Thyroid gland (tissue), 4 donors: ENCODE results near the gene PCSK2. TPM values are rescaled to one million over a fixed set of nuclear protein-coding genes. Genes with fewer than 3 reads are reported as not detected.

ENCODE experiments used
- DNase-seq, 2 donors: peaks; one replicate each; pipeline ENCODE4 v3.0.0-alpha.2; 2019
- H3K27ac ChIP-seq, 3 donors: fragments of 200-600 bp; sonication (generic); 1 replicate in 2 of 3; 2 replicates in 1 of 3; pipeline ENCODE4 v1.5.1; 2016 to 2019; ENCODE audit warnings: mild to moderate bottlenecking in 1 of 3, moderate library complexity in 1 of 3
- H3K27me3 ChIP-seq: fragments of 200-600 bp; sonication (generic); one replicate; pipeline ENCODE4 v1.5.1; 2019
- H3K36me3 ChIP-seq, 2 donors: fragments of 200-600 bp; sonication (generic); one replicate each; pipeline ENCODE4 v1.5.1; 2016 to 2019
- H3K4me1 ChIP-seq, 2 donors: fragments of 200-600 bp; sonication (generic); one replicate each; pipeline ENCODE4 v1.5.1; 2017 to 2019
- H3K4me3 ChIP-seq, 3 donors: fragments of 200-600 bp; sonication (generic); replicated peaks in 1 of 3; 1 replicate in 2 of 3; 2 replicates in 1 of 3; pipeline ENCODE4 v1.5.1; 2016; ENCODE audit warnings: mild to moderate bottlenecking in 1 of 3
- H3K9me3 ChIP-seq: fragments of 200-600 bp; sonication (generic); one replicate; pipeline ENCODE4 v1.5.1; 2017
- POLR2A ChIP-seq, 2 donors: fragments of 450-650 bp; IDR thresholded peaks; one replicate each; pipeline ENCODE4 v1.6.1; 2017; ENCODE audit warnings: antibody characterized with exemption in 2 of 2, mild to moderate bottlenecking in 2 of 2, moderate library complexity in 1 of 2
- WGBS, 2 donors: methylation state at CpG; one replicate each; pipeline ENCODE4 v1.1.5; 2017; 5-methylcytosine and 5-hydroxymethylcytosine counted together
- intact Hi-C: fragments of 100-400 bp; cut with DNase I; formaldehyde crosslinking; loops from one replicate; pipeline ENCODE4 v1.15.1; 2023
- total RNA-seq, 4 donors: library from RNA; depleted of rRNA; stranded (reverse); fragments of >200 nt; gene quantifications; one replicate each; pipeline ENCODE4 v1.2.3, GENCODE V29; 2016
- TF ChIP-seq, protein P1 (sequence below), 6 experiments: fragments of 200-600 bp in 3 of 6; fragments of 450-650 bp in 3 of 6; sonication (generic) in 3 of 6; IDR thresholded peaks; one replicate each; pipeline ENCODE4 v1.5.1; 2016 to 2019; ENCODE audit warnings: antibody characterized with exemption in 6 of 6, mild to moderate bottlenecking in 2 of 6, inconsistent platforms in 1 of 6, moderate library complexity in 1 of 6

Gene PCSK2
- total RNA-seq, 4 donors from 2014 or later: 43.2 to 242 (median 112) TPM

DNA sequence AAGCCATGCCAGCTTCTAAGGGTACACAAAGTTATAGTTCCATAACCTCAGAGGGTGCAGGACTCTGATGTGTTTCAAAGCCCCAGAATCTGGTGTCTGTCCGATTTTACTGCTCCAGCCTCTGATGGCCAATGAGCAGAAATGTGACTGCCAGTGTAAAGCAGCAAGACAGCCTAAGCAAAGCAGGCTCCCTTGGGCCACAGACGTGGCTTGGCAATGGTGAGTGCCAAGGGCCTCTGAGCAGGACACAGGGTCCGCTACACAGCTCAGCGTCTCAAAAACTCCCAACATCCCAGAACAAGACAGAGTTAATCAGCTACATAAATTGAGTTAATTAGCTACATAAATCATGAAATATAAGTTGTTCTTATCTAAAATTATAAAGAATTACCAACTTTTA, 69.2 kb downstream of the PCSK2 start:
- no peak for DNase-seq
- 68 to 76% methylated on average over 4 of the region's 4 CpGs for WGBS, 2 donors
- intact Hi-C loops: no loop called here

DNA sequence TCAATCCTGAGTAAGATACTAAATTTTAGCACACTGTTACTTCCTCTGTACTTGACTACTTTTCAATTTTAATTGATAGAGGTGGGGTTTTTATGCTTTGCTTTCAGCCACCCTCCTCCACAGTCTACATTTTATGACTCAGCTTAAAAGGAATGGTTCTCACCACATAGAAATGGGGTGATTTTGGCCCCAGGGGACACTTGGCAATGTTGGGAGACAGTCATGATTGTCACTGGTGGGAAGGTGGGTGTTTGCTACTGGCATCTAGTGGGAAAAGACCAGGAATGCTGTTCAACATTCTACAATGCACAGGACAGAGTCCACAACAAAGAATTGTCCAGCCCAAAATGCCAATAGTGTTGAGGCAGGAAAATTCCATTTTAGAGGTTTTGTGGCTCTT, 71.3 kb downstream of the PCSK2 start:
- Histone ChIP-seq H3K4me3 (no peak overlapping the region), H3K9me3 (no peaks in the 10 kb centered on the region), H3K36me3 (no peaks in the 10 kb centered on the region), H3K4me1 (peaks cover 7 to 11% of the 10 kb centered on the region in 2 donors), H3K27me3 (no peaks in the 10 kb centered on the region), H3K27ac (no peak overlapping the region)
- TF ChIP-seq POLR2A (IDR thresholded peaks at IDR 0.05): no peak
- TF ChIP-seq, protein P1, sequence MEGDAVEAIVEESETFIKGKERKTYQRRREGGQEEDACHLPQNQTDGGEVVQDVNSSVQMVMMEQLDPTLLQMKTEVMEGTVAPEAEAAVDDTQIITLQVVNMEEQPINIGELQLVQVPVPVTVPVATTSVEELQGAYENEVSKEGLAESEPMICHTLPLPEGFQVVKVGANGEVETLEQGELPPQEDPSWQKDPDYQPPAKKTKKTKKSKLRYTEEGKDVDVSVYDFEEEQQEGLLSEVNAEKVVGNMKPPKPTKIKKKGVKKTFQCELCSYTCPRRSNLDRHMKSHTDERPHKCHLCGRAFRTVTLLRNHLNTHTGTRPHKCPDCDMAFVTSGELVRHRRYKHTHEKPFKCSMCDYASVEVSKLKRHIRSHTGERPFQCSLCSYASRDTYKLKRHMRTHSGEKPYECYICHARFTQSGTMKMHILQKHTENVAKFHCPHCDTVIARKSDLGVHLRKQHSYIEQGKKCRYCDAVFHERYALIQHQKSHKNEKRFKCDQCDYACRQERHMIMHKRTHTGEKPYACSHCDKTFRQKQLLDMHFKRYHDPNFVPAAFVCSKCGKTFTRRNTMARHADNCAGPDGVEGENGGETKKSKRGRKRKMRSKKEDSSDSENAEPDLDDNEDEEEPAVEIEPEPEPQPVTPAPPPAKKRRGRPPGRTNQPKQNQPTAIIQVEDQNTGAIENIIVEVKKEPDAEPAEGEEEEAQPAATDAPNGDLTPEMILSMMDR (IDR thresholded peaks at IDR 0.05): no peak
- intact Hi-C loops: no loop called here
- DNase-seq: no peak

More for the DNA sequence above, 69.2 kb downstream of the PCSK2 start:
- Histone ChIP-seq H3K27me3 (no peaks in the 10 kb centered on the region), H3K4me1 (peaks cover 7 to 11% of the 10 kb centered on the region in 2 donors), H3K36me3 (no peaks in the 10 kb centered on the region), H3K27ac (peak overlapping the region in 1 of 3 donors; percentile 41), H3K4me3 (no peak overlapping the region), H3K9me3 (no peaks in the 10 kb centered on the region)
- TF ChIP-seq POLR2A (IDR thresholded peaks at IDR 0.05): no peak
- TF ChIP-seq, protein P1 (IDR thresholded peaks at IDR 0.05): no peak

DNA sequence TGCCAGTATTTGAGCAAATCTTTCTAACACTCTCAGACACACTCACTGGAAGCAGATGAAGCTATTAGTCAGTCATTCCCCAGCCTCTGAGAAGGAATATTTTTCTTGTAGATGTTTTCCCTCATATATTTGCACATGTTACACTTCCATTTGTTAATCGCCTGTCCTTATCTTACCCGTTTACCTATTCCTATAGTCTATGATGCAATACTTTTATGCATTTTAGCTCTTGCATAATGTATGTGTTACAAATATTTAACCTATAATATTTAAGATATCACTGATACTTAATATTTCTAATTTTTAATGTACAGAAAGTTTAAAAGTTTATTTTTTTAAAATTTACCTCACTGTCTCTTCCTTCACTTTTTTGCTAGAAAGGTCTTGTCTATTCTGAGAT, 71.9 kb downstream of the PCSK2 start:
- Histone ChIP-seq H3K4me3 (no peak overlapping the region), H3K4me1 (peaks cover 7 to 11% of the 10 kb centered on the region in 2 donors), H3K36me3 (no peaks in the 10 kb centered on the region), H3K9me3 (no peaks in the 10 kb centered on the region), H3K27me3 (no peaks in the 10 kb centered on the region), H3K27ac (no peak overlapping the region)
- no peak for TF ChIP-seq POLR2A (IDR thresholded peaks at IDR 0.05)
- TF ChIP-seq, protein P1 (IDR thresholded peaks at IDR 0.05): no peak
- whole genome bisulfite sequencing, 2 donors: 95 to 97% methylated on average over 2 of the region's 2 CpGs
- intact Hi-C loops: no loop called here
- no peak for DNase-seq

DNA sequence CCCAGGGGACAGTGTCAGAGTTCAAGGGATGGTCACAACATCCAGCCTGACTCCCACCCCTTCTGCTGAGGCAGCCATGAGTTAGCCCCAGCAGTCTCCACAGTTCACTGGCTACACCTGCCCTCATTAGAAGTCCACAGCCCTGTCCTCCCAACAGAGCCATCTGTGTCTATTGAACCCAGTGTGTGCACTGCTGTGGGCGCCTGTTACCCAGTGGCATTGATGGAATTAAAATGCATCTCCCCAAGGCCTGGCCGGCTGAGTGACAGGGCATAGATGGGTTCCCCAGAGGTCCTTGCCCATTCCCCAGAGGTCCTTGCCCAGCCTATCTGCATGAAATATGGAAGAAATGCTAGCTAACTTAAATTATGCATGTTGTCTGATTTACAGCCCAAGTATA, 73.3 kb downstream of the PCSK2 start:
- no peaks in the 10 kb centered on the region for H3K36me3 ChIP-seq

DNA sequence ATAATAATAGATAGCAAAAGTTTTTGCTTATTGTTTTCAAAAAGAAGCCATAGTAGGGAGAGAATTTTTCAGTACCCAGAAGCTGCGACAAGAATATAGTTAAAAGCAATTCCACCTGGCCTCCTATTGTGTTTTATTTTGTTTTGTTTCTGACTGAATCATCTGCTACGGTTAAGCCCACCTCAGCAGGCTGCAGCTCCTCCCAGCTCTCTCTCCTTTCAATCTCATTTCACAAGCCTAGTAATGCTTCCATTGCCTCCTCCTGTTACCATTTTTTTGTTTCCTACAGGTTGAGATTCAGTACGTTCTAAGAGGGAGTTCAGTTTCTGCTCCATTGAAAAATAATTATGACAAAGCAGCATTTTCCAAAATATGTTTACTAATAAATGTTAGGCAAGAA, 77.9 kb downstream of the PCSK2 start:
- no peaks in the 10 kb centered on the region for H3K36me3 ChIP-seq
- no peak for DNase-seq
- intact Hi-C loops: no loop called here
- H3K9me3 ChIP-seq: no peaks in the 10 kb centered on the region
- H3K4me1 ChIP-seq: no peaks in the 10 kb centered on the region
- H3K27ac ChIP-seq: no peak overlapping the region
- no peak overlapping the region for H3K4me3 ChIP-seq
- TF ChIP-seq POLR2A (IDR thresholded peaks at IDR 0.05): no peak
- TF ChIP-seq, protein P1 (IDR thresholded peaks at IDR 0.05): no peak
- no peaks in the 10 kb centered on the region for H3K27me3 ChIP-seq
- WGBS, 2 donors: 51 to 65% methylated on average over 3 of the region's 3 CpGs

More for the DNA sequence above, 73.3 kb downstream of the PCSK2 start:
- WGBS, 2 donors: 89 to 100% methylated on average over 1 to 2 of the region's 2 CpGs
- Histone ChIP-seq H3K27ac (no peak overlapping the region), H3K4me3 (no peak overlapping the region), H3K4me1 (peaks cover 7% of the 10 kb centered on the region in 2 donors), H3K27me3 (no peaks in the 10 kb centered on the region), H3K9me3 (no peaks in the 10 kb centered on the region)
- TF ChIP-seq, protein P1 (IDR thresholded peaks at IDR 0.05): no peak
- no peak for TF ChIP-seq POLR2A (IDR thresholded peaks at IDR 0.05)
- DNase-seq: no peak
- intact Hi-C loops: no loop called here
